ENCODE data around the gene GALK2. TPM values are rescaled to one million over a fixed set of nuclear protein-coding genes. Genes with fewer than 3 reads are reported as not detected.

The GALK2 gene
- 22.9 and 23.0 TPM in 2 replicates for total RNA-seq (2021)
- Bru-seq, nascent RNA, result percentile 74 among the genes with signal in this experiment
- BruChase-seq, experiment 1, labeled RNA remaining after a 2-hour chase, result percentile 61 among the genes with signal in this experiment
- percentile 59 among the genes with signal in this experiment for BruChase-seq, experiment 2, labeled RNA remaining after a 6-hour chase
- long read RNA-seq, full-length matches to known transcripts, result 17 of 32 reads
- long read RNA-seq, partial matches to known transcripts, result 0 of 32 reads
- long read RNA-seq, other reads (novel, unspliced or antisense), result 15 of 32 reads

DNA sequence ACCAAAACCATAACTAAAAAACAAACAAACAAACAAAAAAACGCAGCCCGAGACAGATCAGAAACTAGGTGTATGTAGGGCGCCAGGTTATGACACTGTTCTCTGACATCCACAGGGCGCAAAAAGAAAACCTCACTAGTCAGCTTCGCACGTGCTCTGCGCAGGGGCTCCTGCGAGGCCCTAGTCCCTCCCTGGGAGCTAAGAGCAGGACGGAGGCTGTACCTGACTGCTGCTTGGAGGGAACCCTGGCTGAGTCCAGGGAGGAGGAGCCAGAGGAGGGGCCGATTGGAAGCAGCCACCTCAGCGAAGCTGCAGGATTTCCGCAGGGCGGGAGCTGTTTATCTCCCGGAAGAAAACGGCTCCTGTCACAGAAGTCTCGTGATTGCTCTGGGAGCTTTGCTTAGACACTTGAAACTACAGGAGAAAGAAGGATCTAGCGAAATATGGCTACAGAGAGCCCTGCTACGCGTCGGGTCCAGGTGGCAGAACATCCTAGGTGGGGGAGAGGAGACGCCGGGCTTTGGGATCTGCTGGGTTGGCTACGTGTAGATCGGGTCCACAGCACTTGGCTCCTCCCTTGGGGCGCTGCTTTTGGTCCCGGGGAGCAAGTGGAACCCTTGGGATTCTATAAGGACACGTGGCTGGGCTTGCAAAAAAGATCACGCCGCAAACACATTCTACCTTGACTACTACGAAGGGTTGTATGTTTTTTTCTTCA lies at the start of gene GALK2:
Gene GALK2, plus strand, starts transcription at position 368 of the 718 bp plus-strand sequence. Its CDS starts 76 bp downstream, at position 444.
- Histone ChIP-seq H3K27me3 (replicated peaks; ENCODE audit: insufficient read depth, low read depth, low read length, poor library complexity) (no peaks in the 10 kb centered on the region), H3K36me3 (ENCODE audit: insufficient read depth, low read length, poor library complexity, severe bottlenecking) (no peaks in the 10 kb centered on the region), H3K4me1 (ENCODE audit: insufficient read depth, low read length, poor library complexity, severe bottlenecking) (peaks cover 6% of the 10 kb centered on the region), H3K9me3 (ENCODE audit: low read depth, low read length, poor library complexity, severe bottlenecking) (no peaks in the 10 kb centered on the region), H3K4me3 (ENCODE audit: low read depth, low read length, poor library complexity, severe bottlenecking) (peak within 1 kb of the TSS; percentile 64), H3K27ac (ENCODE audit: low read depth, low read length, poor library complexity, severe bottlenecking) (peak within 1 kb of the TSS; percentile 61)
- ChIA-PET POLR2A (ENCODE audit: low non-redundant PET) (interaction anchor here (0.7 kb wide), 1 partner anchor 102 kb away, joined by 3 read pairs; no protein-coding TSS in a partner anchor), CTCF (no interaction called here)
- intact Hi-C loops (cut with micrococcal nuclease; ENCODE audit: unreplicated experiment), result no loop called here
- no TSS peak for BruUV-seq (replicated peaks)
- peak; percentile 91 for DNase-seq (ENCODE audit: low spot score)
- no peak for TF ChIP-seq EZH2 (IDR thresholded peaks at IDR 0.05; ENCODE audit: borderline replicate concordance, low read depth, low read length, poor library complexity, severe bottlenecking)
- TF ChIP-seq, protein P1, sequence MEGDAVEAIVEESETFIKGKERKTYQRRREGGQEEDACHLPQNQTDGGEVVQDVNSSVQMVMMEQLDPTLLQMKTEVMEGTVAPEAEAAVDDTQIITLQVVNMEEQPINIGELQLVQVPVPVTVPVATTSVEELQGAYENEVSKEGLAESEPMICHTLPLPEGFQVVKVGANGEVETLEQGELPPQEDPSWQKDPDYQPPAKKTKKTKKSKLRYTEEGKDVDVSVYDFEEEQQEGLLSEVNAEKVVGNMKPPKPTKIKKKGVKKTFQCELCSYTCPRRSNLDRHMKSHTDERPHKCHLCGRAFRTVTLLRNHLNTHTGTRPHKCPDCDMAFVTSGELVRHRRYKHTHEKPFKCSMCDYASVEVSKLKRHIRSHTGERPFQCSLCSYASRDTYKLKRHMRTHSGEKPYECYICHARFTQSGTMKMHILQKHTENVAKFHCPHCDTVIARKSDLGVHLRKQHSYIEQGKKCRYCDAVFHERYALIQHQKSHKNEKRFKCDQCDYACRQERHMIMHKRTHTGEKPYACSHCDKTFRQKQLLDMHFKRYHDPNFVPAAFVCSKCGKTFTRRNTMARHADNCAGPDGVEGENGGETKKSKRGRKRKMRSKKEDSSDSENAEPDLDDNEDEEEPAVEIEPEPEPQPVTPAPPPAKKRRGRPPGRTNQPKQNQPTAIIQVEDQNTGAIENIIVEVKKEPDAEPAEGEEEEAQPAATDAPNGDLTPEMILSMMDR (conservative IDR thresholded peaks at IDR 0.05; ENCODE audit: low read depth, low read length), result no peak

DNA sequence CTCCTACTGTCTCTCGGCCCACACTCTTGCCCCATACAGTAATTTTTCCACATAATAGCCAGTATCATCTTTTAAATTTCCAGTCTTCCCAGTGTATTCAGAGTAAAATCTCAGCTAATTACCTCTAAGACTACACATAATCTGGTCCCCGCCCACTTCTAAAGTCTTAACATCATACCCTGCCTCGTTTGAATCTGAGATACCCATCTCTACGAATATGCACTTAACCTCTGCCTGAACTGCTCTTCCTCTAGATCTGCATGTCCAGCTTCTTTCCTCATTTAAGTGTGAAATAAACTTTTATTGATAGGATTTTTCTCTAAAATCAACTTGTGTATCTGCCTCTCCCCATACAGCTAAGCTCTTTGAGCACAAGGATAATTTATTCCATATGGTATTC lies 49.2 kb upstream of the GALK2 start:
- CTCF ChIA-PET, result no interaction called here
- POLR2A ChIA-PET (ENCODE audit: low non-redundant PET), result no interaction called here
- Histone ChIP-seq H3K27ac (ENCODE audit: low read depth, low read length, poor library complexity, severe bottlenecking) (no peak overlapping the region), H3K4me3 (ENCODE audit: low read depth, low read length, poor library complexity, severe bottlenecking) (no peak overlapping the region), H3K4me1 (ENCODE audit: insufficient read depth, low read length, poor library complexity, severe bottlenecking) (peaks cover 4% of the 10 kb centered on the region), H3K36me3 (ENCODE audit: insufficient read depth, low read length, poor library complexity, severe bottlenecking) (peaks cover 13% of the 10 kb centered on the region), H3K27me3 (replicated peaks; ENCODE audit: insufficient read depth, low read depth, low read length, poor library complexity) (no peaks in the 10 kb centered on the region), H3K9me3 (ENCODE audit: low read depth, low read length, poor library complexity, severe bottlenecking) (no peaks in the 10 kb centered on the region)
- intact Hi-C loops (cut with micrococcal nuclease; ENCODE audit: unreplicated experiment), result no loop called here
- TF ChIP-seq, protein P1 (conservative IDR thresholded peaks at IDR 0.05; ENCODE audit: low read depth, low read length), result no peak
- TSS peak; percentile 13 for BruUV-seq (replicated peaks)
- no peak for DNase-seq (ENCODE audit: low spot score)

DNA sequence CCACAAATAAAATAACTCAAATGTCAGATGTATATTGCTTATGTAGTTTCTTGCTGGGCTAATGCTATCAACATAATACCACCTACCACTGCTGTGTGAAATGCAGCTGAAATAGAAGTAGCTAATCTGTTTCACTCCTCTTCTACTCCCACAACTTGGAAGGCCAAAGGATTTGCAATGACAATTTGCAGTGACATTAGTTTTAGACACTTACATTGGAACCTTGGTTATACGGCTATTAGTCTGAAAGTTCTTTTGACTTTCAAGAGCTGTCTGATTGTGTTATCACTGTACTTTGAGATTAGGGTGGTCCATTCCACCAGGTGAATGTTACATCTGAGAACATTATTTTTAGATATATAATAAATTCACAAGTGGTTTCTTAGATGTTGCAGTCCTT lies 48.1 kb upstream of the GALK2 start:
- no peak overlapping the region for H3K4me3 ChIP-seq (ENCODE audit: low read depth, low read length, poor library complexity, severe bottlenecking)
- H3K4me1 ChIP-seq (ENCODE audit: insufficient read depth, low read length, poor library complexity, severe bottlenecking), result peaks cover 4% of the 10 kb centered on the region
- no peak overlapping the region for H3K27ac ChIP-seq (ENCODE audit: low read depth, low read length, poor library complexity, severe bottlenecking)
- POLR2A ChIA-PET (ENCODE audit: low non-redundant PET), result no interaction called here
- CTCF ChIA-PET, result no interaction called here
- H3K27me3 ChIP-seq (replicated peaks; ENCODE audit: insufficient read depth, low read depth, low read length, poor library complexity), result no peaks in the 10 kb centered on the region
- no peak for DNase-seq (ENCODE audit: low spot score)
- TF ChIP-seq EZH2 (IDR thresholded peaks at IDR 0.05; ENCODE audit: borderline replicate concordance, low read depth, low read length, poor library complexity, severe bottlenecking), result no peak
- no TSS peak for BruUV-seq (replicated peaks)
- intact Hi-C loops (cut with micrococcal nuclease; ENCODE audit: unreplicated experiment), result no loop called here
- H3K9me3 ChIP-seq (ENCODE audit: low read depth, low read length, poor library complexity, severe bottlenecking), result no peaks in the 10 kb centered on the region
- H3K36me3 ChIP-seq (ENCODE audit: insufficient read depth, low read length, poor library complexity, severe bottlenecking), result peaks cover 20% of the 10 kb centered on the region
